ENCODE results near the gene MSI2.

MSI2 gene

GRCh38 chr17:57595426-57595825, 339.1 kb downstream of the MSI2 start:
- no peak for DNase-seq (ENCODE audit: low read depth, low spot score)

GRCh38 chr17:57595947-57596695, 339.8 kb downstream of the MSI2 start:
- no peak for DNase-seq (ENCODE audit: low read depth, low spot score)

GRCh38 chr17:57597101-57597500, 340.8 kb downstream of the MSI2 start:
- DNase-seq (ENCODE audit: low read depth, low spot score), result no peak

- DNase-seq (ENCODE audit: low read depth, low spot score), result peak; percentile 85
These were observed 341.5 kb downstream of the MSI2 start for GRCh38 chr17:57597531-57598453.

GRCh38 chr17:57599271-57600045, 343.1 kb downstream of the MSI2 start:
- DNase-seq (ENCODE audit: low read depth, low spot score), result no peak

GRCh38 chr17:57600074-57600473, 343.8 kb downstream of the MSI2 start:
- no peak for DNase-seq (ENCODE audit: low read depth, low spot score)

- peak; percentile 65 for DNase-seq (ENCODE audit: low read depth, low spot score)
These were observed 344.9 kb downstream of the MSI2 start for GRCh38 chr17:57601143-57601735.

GRCh38 chr17:57602896-57603295, 346.6 kb downstream of the MSI2 start:
- DNase-seq (ENCODE audit: low read depth, low spot score), result no peak

GRCh38 chr17:57603546-57603945, 347.2 kb downstream of the MSI2 start:
- DNase-seq (ENCODE audit: low read depth, low spot score), result no peak

GRCh38 chr17:57603978-57604377, 347.7 kb downstream of the MSI2 start:
- DNase-seq (ENCODE audit: low read depth, low spot score), result peak; percentile 13

GRCh38 chr17:57604771-57605674, 348.7 kb downstream of the MSI2 start:
- DNase-seq (ENCODE audit: low read depth, low spot score), result peak; percentile 69

GRCh38 chr17:57605675-57606105, 349.4 kb downstream of the MSI2 start:
- DNase-seq (ENCODE audit: low read depth, low spot score), result no peak

- no peak for DNase-seq (ENCODE audit: low read depth, low spot score)
These were observed 350.0 kb downstream of the MSI2 start for GRCh38 chr17:57606111-57606875.

- DNase-seq (ENCODE audit: low read depth, low spot score), result no peak
These were observed 351.3 kb downstream of the MSI2 start for GRCh38 chr17:57607553-57608120.

GRCh38 chr17:57608369-57609124, 352.2 kb downstream of the MSI2 start:
- DNase-seq (ENCODE audit: low read depth, low spot score), result no peak

- no peak for DNase-seq (ENCODE audit: low read depth, low spot score)
These were observed 353.0 kb downstream of the MSI2 start for GRCh38 chr17:57609125-57609877.

GRCh38 chr17:57609878-57610270, 353.6 kb downstream of the MSI2 start:
- DNase-seq (ENCODE audit: low read depth, low spot score), result no peak
